Measurements from ENCODE around the gene FGF4. TPM values are rescaled to one million over a fixed set of nuclear protein-coding genes. Genes with fewer than 3 reads are reported as not detected.

Gene FGF4
- total RNA-seq, 2 experiments from 2014 or later: not detected

DNA sequence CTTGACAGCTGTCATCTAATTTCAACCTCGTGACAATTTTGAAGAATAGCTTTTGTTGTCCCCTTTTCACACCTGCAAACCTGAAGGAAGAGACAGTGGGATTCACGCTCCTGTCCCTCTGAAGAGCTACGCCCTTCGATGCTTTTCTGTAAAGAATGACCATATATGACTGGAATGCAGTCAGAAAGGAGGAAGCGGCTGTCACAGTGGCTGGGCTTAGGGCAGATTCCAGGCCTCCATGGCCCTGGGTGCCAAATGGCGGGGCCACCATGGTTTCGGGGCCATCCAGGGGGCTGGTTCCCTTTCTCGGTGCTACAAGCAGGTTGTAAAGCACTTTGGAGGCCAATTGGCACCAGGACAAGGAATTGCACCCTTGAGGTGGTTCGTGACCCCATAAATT, 49.1 kb downstream of the FGF4 start:
- H3K4me1 Mint-ChIP-seq (ENCODE audit: low read depth): no peaks in the 10 kb centered on the region
- no peaks in the 10 kb centered on the region for H3K9me3 Mint-ChIP-seq
- H3K27ac Mint-ChIP-seq: no peak overlapping the region
- intact Hi-C loops (cut with micrococcal nuclease): no loop called here
- CTCF ChIA-PET: interaction anchor here (1.4 kb wide), 1 partner anchor 163 kb away, joined by 3 read pairs; no protein-coding TSS in a partner anchor
- H3K4me3 Mint-ChIP-seq: no peak overlapping the region
- peaks cover 54% of the 10 kb centered on the region for H3K27me3 Mint-ChIP-seq
- no peak for DNase-seq
- POLR2A ChIA-PET: no interaction called here
- no peaks in the 10 kb centered on the region for H3K36me3 Mint-ChIP-seq

DNA sequence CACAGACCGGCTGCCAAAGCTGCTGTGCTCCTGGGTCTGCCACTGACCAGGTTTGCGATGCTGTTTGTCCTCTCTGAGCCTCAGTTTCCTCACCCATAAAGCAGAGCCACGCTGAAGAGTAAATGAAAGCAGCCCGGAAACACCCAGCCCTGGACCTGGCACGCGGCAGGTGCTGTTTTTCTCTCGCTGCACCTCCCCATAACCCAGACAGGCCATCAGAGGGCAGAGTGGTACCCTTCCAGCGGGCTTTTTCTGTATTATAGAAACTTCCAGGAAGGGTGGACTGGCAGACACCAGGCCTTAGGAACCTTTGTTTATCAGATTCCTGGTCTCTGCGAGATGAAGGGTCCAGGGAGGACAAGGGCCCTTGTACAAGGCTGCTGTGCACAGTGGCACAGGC, 53.4 kb downstream of the FGF4 start:
- Mint-ChIP-seq H3K9me3 (no peaks in the 10 kb centered on the region), H3K27me3 (peaks cover 57% of the 10 kb centered on the region), H3K27ac (no peak overlapping the region), H3K4me3 (no peak overlapping the region), H3K36me3 (no peaks in the 10 kb centered on the region), H3K4me1 (ENCODE audit: low read depth) (no peaks in the 10 kb centered on the region)
- intact Hi-C loops (cut with micrococcal nuclease): no loop called here
- ChIA-PET POLR2A (no interaction called here), CTCF (no interaction called here)
- no peak for DNase-seq

DNA sequence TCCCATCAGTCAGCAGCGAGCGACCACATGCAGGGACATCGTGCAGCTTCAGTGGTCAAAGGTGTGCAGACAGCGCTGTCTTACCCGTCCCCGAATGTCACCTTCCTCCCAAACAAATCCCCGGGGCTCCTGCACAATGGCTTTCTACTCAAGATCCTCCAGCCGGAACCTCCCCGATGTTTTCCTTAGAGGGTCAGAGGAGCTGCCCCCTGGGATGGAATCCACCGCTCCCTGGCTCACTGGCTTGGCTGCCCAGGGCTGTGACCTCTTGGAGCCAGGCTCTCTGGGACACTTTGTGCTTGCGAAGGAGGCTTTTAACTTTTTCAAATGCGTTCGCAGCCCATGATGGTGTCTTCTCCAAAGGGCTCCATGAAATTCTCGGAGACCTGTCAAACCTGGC, 54.0 kb downstream of the FGF4 start:
- H3K9me3 Mint-ChIP-seq: no peaks in the 10 kb centered on the region
- no peak overlapping the region for H3K27ac Mint-ChIP-seq
- no peak overlapping the region for H3K4me3 Mint-ChIP-seq
- H3K36me3 Mint-ChIP-seq: no peaks in the 10 kb centered on the region
- POLR2A ChIA-PET: no interaction called here
- peaks cover 54% of the 10 kb centered on the region for H3K27me3 Mint-ChIP-seq
- DNase-seq: no peak
- no peaks in the 10 kb centered on the region for H3K4me1 Mint-ChIP-seq (ENCODE audit: low read depth)
- intact Hi-C loops (cut with micrococcal nuclease): no loop called here
- CTCF ChIA-PET: no interaction called here

Other genes starting within 250 kb of the FGF4 start
- 1 to 10 TPM in 1 of 2 experiments, under 1 TPM in 1; 0.19 to 1.3 TPM for gene CCND1, start 134.2 kb downstream of the FGF4 start, total RNA-seq
- gene LTO1, start 100.0 kb downstream of the FGF4 start, total RNA-seq: 10 to 100 TPM; 16.3 to 16.7 TPM
- gene FGF19, start 71.3 kb downstream of the FGF4 start, total RNA-seq: not detected
- not detected for gene FGF3, start 44.1 kb upstream of the FGF4 start, total RNA-seq